Fibroblast of lung (primary cell): ENCODE measurements around the gene ACADSB.

Source experiments
- CTCF ChIP-seq, 2 donors: IDR thresholded peaks in 1 of 2; conservative IDR thresholded peaks in 1 of 2; 1 replicate in 1 of 2; 2 replicates in 1 of 2; pipeline ENCODE4 v1.5.1; 2011 to 2012; ENCODE audit warnings: low read length in 2 of 2, control low read depth in 1 of 2, inconsistent platforms in 1 of 2, low read depth in 1 of 2, mild to moderate bottlenecking in 1 of 2
- EZH2 ChIP-seq: IDR thresholded peaks from 2 replicates; pipeline ENCODE4 v1.5.1; 2012; ENCODE audit warnings: low read length, control low read depth, mild to moderate bottlenecking; ENCODE audit errors: missing control alignments

- TF ChIP-seq CTCF (conservative IDR thresholded peaks at IDR 0.05 in 1 of 2, IDR thresholded peaks at IDR 0.05 in 1 of 2; ENCODE audit: low read depth in 1 of 2, low read length in 2 of 2) (no peak), EZH2 (no peak)
These were observed 10.5 kb downstream of the ACADSB start for GRCh38 chr10:123019264-123019663.
